B cell (primary cell): ENCODE results near the gene CD101. TPM values are rescaled to one million over a fixed set of nuclear protein-coding genes. Genes with fewer than 3 reads are reported as not detected.

Experiments used
- ATAC-seq: fragments of 200-7000 bp; cut with Tn5 transposase; one replicate; pipeline ENCODE4 v1.10.0; 2021; ENCODE audit warnings: low read depth, mild to moderate bottlenecking, moderate number of reproducible peaks, moderate library complexity
- CTCF ChIA-PET: fragments of 350-600 bp; sonication (Branson Sonifier 250); formaldehyde crosslinking; loops from one replicate; lab custom pipeline; 2021; ENCODE audit warnings: antibody characterized with exemption, inconsistent platforms; lab: Charles Lee
- POLR2A ChIA-PET: fragments of 350-600 bp; sonication (Branson Sonifier 250); formaldehyde crosslinking; loops from one replicate; lab custom pipeline; 2021; ENCODE audit warnings: antibody characterized with exemption; lab: Charles Lee
- DNase-seq: peaks from one replicate; pipeline ENCODE4 v3.0.0; 2013
- H2AFZ ChIP-seq: 2 replicates; pipeline ENCODE4 v1.6.1; 2012; ENCODE audit warnings: mild to moderate bottlenecking, low read depth, low read length; ENCODE audit not compliant: insufficient read depth, poor library complexity, severe bottlenecking
- H3K27ac ChIP-seq, 2 donors: 1 replicate in 1 of 2; 2 replicates in 1 of 2; pipeline ENCODE4 v1.5.1; 2012 to 2013; ENCODE audit warnings: low read length in 2 of 2, mild to moderate bottlenecking in 2 of 2, moderate library complexity in 1 of 2
- H3K27me3 ChIP-seq, 4 experiments: fragments of 200-600 bp in 1 of 4; sonication (generic) in 1 of 4; replicated peaks in 1 of 4; 1 replicate in 2 of 4; 2 replicates in 2 of 4; pipeline versions ENCODE4 v1.6.1 to v1.7.0; 2013 to 2016; ENCODE audit warnings: low read length in 3 of 4, mild to moderate bottlenecking in 2 of 4, mixed read lengths in 1 of 4, moderate library complexity in 1 of 4; ENCODE audit not compliant: insufficient read depth in 4 of 4, control insufficient read depth in 3 of 4; ENCODE audit errors: control extremely low read depth in 1 of 4
- H3K36me3 ChIP-seq, 2 experiments: replicated peaks in 1 of 2; 1 replicate in 1 of 2; 2 replicates in 1 of 2; pipeline versions ENCODE4 v1.6.1 to v1.7.1; 2013; ENCODE audit warnings: low read length in 1 of 2; ENCODE audit not compliant: insufficient read depth in 2 of 2, control insufficient read depth in 1 of 2; ENCODE audit errors: control extremely low read depth in 1 of 2, extremely low read depth in 1 of 2
- H3K4me1 ChIP-seq, 2 donors: fragments of 200-600 bp in 1 of 2; sonication (generic) in 1 of 2; 1 replicate in 1 of 2; 2 replicates in 1 of 2; pipeline versions ENCODE4 v1.5.1 to v1.6.1; 2013 to 2017; ENCODE audit warnings: low read length in 2 of 2; ENCODE audit not compliant: control insufficient read depth in 2 of 2, insufficient read depth in 2 of 2
- H3K4me2 ChIP-seq: replicated peaks from 2 replicates; pipeline ENCODE3; 2012; ENCODE audit warnings: mild to moderate bottlenecking, low read depth, low read length; ENCODE audit not compliant: poor library complexity, severe bottlenecking
- H3K4me3 ChIP-seq, 5 experiments: fragments of 200-600 bp in 1 of 5; sonication (generic) in 1 of 5; 1 replicate in 3 of 5; 2 replicates in 2 of 5; pipeline versions ENCODE4 v1.5.1 to v1.7.0; 2011 to 2016; ENCODE audit warnings: low read length in 4 of 5, mild to moderate bottlenecking in 4 of 5, low read depth in 2 of 5, control low read depth in 1 of 5, moderate library complexity in 1 of 5; ENCODE audit not compliant: insufficient read depth in 1 of 5; ENCODE audit errors: control extremely low read depth in 1 of 5, extremely low read depth in 1 of 5
- H3K79me2 ChIP-seq: fragments of 200-600 bp; sonication (generic); one replicate; pipeline ENCODE4 v1.6.0; 2016; ENCODE audit warnings: low read length; ENCODE audit not compliant: control insufficient read depth, insufficient read depth
- H3K9ac ChIP-seq: fragments of 200-600 bp; sonication (generic); 2 replicates; pipeline ENCODE4 v1.6.1; 2017; ENCODE audit warnings: mild to moderate bottlenecking, low read length, moderate library complexity
- H3K9me3 ChIP-seq, 3 donors: one replicate each; pipeline versions ENCODE4 v1.6.1 to v1.7.1; 2013; ENCODE audit warnings: low read length in 2 of 3; ENCODE audit not compliant: control insufficient read depth in 2 of 3, insufficient read depth in 1 of 3; ENCODE audit errors: control extremely low read depth in 1 of 3
- H4K20me1 ChIP-seq: 2 replicates; pipeline ENCODE4 v1.6.0; 2012; ENCODE audit warnings: mild to moderate bottlenecking, low read length; ENCODE audit not compliant: insufficient read depth, control insufficient read depth, poor library complexity, severe bottlenecking
- H3K27ac Mint-ChIP-seq: one replicate; pipeline ENCODE4 v1.8.0; 2021; ENCODE audit warnings: mixed read lengths
- H3K27me3 Mint-ChIP-seq: one replicate; pipeline ENCODE4 v1.8.0; 2021; ENCODE audit warnings: mixed read lengths
- H3K4me1 Mint-ChIP-seq: one replicate; pipeline ENCODE4 v1.8.0; 2021; ENCODE audit warnings: mixed read lengths
- H3K4me3 Mint-ChIP-seq: one replicate; pipeline ENCODE4 v1.8.0; 2021; ENCODE audit warnings: mixed read lengths
- H3K9me3 Mint-ChIP-seq: one replicate; pipeline ENCODE4 v1.8.0; 2022; ENCODE audit warnings: mixed read lengths; ENCODE audit not compliant: insufficient read depth
- CTCF ChIP-seq: fragments of 200-600 bp; IDR thresholded peaks from one replicate; pipeline ENCODE4 v1.8.0; 2022; ENCODE audit warnings: antibody characterized with exemption, mild to moderate bottlenecking
- EZH2 ChIP-seq: IDR thresholded peaks from 2 replicates; pipeline ENCODE4 v1.6.1; 2012; ENCODE audit warnings: borderline replicate concordance, low read depth, mild to moderate bottlenecking, moderate library complexity, low read length; ENCODE audit not compliant: insufficient read depth, poor library complexity, severe bottlenecking
- WGBS: methylation state at CpG from one replicate; pipeline ENCODE4 v1.1.5; 2013; ENCODE audit warnings: missing lambda C conversion rate; ENCODE audit not compliant: insufficient coverage; 5-methylcytosine and 5-hydroxymethylcytosine counted together
- intact Hi-C: fragments of 100-400 bp; cut with micrococcal nuclease; formaldehyde crosslinking; loops from one replicate; pipeline ENCODE4 v1.10.0; 2022
- polyA plus RNA-seq: library from polyadenylated mRNA; depleted of rRNA; stranded (reverse); fragments of >200 nt; gene quantifications from 2 replicates; pipeline ENCODE4 v1.2.3, GENCODE V29; 2012
- small RNA-seq: library from RNA; depleted of rRNA; stranded (forward); fragments of <200 nt; gene quantifications from one replicate; pipeline ENCODE3, GENCODE V24; 2012; ENCODE audit warnings: low replicate concordance, low read depth; ENCODE audit not compliant: insufficient read length
- total RNA-seq, 2 donors: library from RNA; stranded (reverse); fragments of 120-200 nt in 1 of 2; gene quantifications; 1 replicate in 1 of 2; 2 replicates in 1 of 2; pipeline versions ENCODE4 v1.2.3 to v1.2.4, GENCODE V29; 2013 to 2022

CD101 gene
- total and polyA plus RNA-seq, 2 donors (not counting 1 experiment from before 2014, with no cell fraction given) = 0.19 TPM; not detected in 1

GRCh38 chr1:117079737-117080136 is 78.2 kb downstream of the CD101 start:
- Mint-ChIP-seq H3K4me3 (no peak overlapping the region), H3K9me3 (no peaks in the 10 kb centered on the region), H3K27me3 (no peaks in the 10 kb centered on the region), H3K4me1 (no peaks in the 10 kb centered on the region), H3K27ac (no peak overlapping the region)
- H3K9me3 ChIP-seq = no peaks in the 10 kb centered on the region
- TF ChIP-seq EZH2 (no peak), CTCF (no peak)
- H3K4me1 ChIP-seq = no peaks in the 10 kb centered on the region
- POLR2A ChIA-PET = no interaction called here
- no peak overlapping the region for H2AFZ ChIP-seq
- 100% methylated on average over 1 of the region's 6 CpGs for WGBS
- ATAC-seq = no peak
- H3K27me3 ChIP-seq = no peaks in the 10 kb centered on the region
- H3K27ac ChIP-seq = no peak overlapping the region
- CTCF ChIA-PET = no interaction called here
- DNase-seq = no peak
- no peak overlapping the region for H3K9ac ChIP-seq
- no peaks in the 10 kb centered on the region for H3K79me2 ChIP-seq
- intact Hi-C loops = no loop called here
- no peaks in the 10 kb centered on the region for H4K20me1 ChIP-seq
- H3K4me2 ChIP-seq = no peak overlapping the region
- no peak overlapping the region for H3K4me3 ChIP-seq
- H3K36me3 ChIP-seq = peaks cover 28 to 66% of the 10 kb centered on the region in 2 experiments

- Mint-ChIP-seq H3K9me3 (no peaks in the 10 kb centered on the region), H3K4me3 (no peak overlapping the region), H3K4me1 (no peaks in the 10 kb centered on the region), H3K27ac (no peak overlapping the region), H3K27me3 (no peaks in the 10 kb centered on the region)
- H3K36me3 ChIP-seq = peaks cover 14 to 37% of the 10 kb centered on the region in 2 experiments
- DNase-seq = no peak
- intact Hi-C loops = no loop called here
- no peak overlapping the region for H3K4me3 ChIP-seq
- no peak overlapping the region for H3K4me2 ChIP-seq
- no peak for TF ChIP-seq CTCF
- TF ChIP-seq EZH2 = no peak
- no peaks in the 10 kb centered on the region for H3K9me3 ChIP-seq
- POLR2A ChIA-PET = no interaction called here
- H4K20me1 ChIP-seq = no peaks in the 10 kb centered on the region
- no peaks in the 10 kb centered on the region for H3K27me3 ChIP-seq
- no peaks in the 10 kb centered on the region for H3K4me1 ChIP-seq
- no peak for ATAC-seq
- H3K9ac ChIP-seq = no peak overlapping the region
- no peak overlapping the region for H2AFZ ChIP-seq
- no peaks in the 10 kb centered on the region for H3K79me2 ChIP-seq
- H3K27ac ChIP-seq = no peak overlapping the region
- 79% methylated on average over 5 of the region's 6 CpGs for WGBS
- CTCF ChIA-PET = no interaction called here
These were observed 82.7 kb downstream of the CD101 start for GRCh38 chr1:117084231-117084630.

Small RNAs within 50 kb of the gene (small RNA-seq; reads per million reads assigned to genes)
- not detected for gene RNA5SP55

Other genes with a start within 250 kb of the CD101 start
- gene CD2, start 247.3 kb upstream of the CD101 start, total RNA-seq = 0.32 and 0.74 TPM in 2 replicates
- 0.52 and 2.0 TPM in 2 replicates for gene CD2, start 247.3 kb upstream of the CD101 start, polyA plus RNA-seq
- 0.10 and 0.17 TPM in 2 replicates for gene PTGFRN, start 91.8 kb upstream of the CD101 start, total RNA-seq
- gene PTGFRN, start 91.8 kb upstream of the CD101 start, polyA plus RNA-seq = not detected in 2 replicates
- gene TTF2, start 58.6 kb downstream of the CD101 start, total RNA-seq = 28.9 and 29.1 TPM in 2 replicates
- gene TTF2, start 58.6 kb downstream of the CD101 start, polyA plus RNA-seq = 11.3 and 18.8 TPM in 2 replicates
- gene TRIM45, start 120.0 kb downstream of the CD101 start, total RNA-seq = 2.5 and 2.6 TPM in 2 replicates
- 0.64 and 0.72 TPM in 2 replicates for gene TRIM45, start 120.0 kb downstream of the CD101 start, polyA plus RNA-seq
- gene VTCN1, start 209.2 kb downstream of the CD101 start, total RNA-seq = not detected in 2 replicates
- not detected in 2 replicates for gene VTCN1, start 209.2 kb downstream of the CD101 start, polyA plus RNA-seq